IMR-90 (cell line): ENCODE measurements around the gene FAM81A. TPM values are rescaled to one million over a fixed set of nuclear protein-coding genes. Genes with fewer than 3 reads are reported as not detected.

ENCODE experiments used
- ATAC-seq: fragments of 200-7000 bp; cut with Tn5 transposase; 2 replicates; pipeline ENCODE4 v1.9.1; 2020; ENCODE audit warnings: low read depth, mild to moderate bottlenecking, moderate library complexity
- BruUV-seq: library from RNA; stranded (reverse); fragments of 400-500 nt; replicated peaks from 2 replicates; lab custom pipeline; 2021; lab: Mats Ljungman, UMichigan
- CTCF ChIA-PET: fragments of 300-600 bp; formaldehyde crosslinking; extraction: SDS; loops from one replicate; lab custom pipeline; 2021; ENCODE audit warnings: antibody characterized with exemption; lab: Yijun Ruan, JAX
- POLR2A ChIA-PET: fragments of 300-600 bp; sonication (Branson Sonifier 250); formaldehyde crosslinking; loops from one replicate; lab custom pipeline; 2022; ENCODE audit warnings: antibody characterized with exemption; ENCODE audit not compliant: unreplicated experiment; lab: Charles Lee
- DNase-seq: peaks from one replicate; pipeline ENCODE4 v3.0.0; 2013
- H2AFZ ChIP-seq: replicated peaks from 2 replicates; pipeline ENCODE3; 2013; ENCODE audit warnings: low read length, mild to moderate bottlenecking; ENCODE audit not compliant: poor library complexity
- H2AK5ac ChIP-seq: 2 replicates; pipeline ENCODE4 v1.6.1; 2013; ENCODE audit warnings: low read depth, low read length, inconsistent platforms
- H2AK9ac ChIP-seq: replicated peaks from 2 replicates; pipeline ENCODE3; 2013; ENCODE audit warnings: mild to moderate bottlenecking, low read depth, low read length, moderate library complexity; ENCODE audit not compliant: poor library complexity
- H2BK120ac ChIP-seq: 2 replicates; pipeline ENCODE4 v1.6.1; 2013; ENCODE audit warnings: low read depth, low read length, inconsistent platforms
- H2BK15ac ChIP-seq: 3 replicates; pipeline ENCODE4 v1.6.1; 2013; ENCODE audit warnings: low read depth, low read length, inconsistent platforms
- H2BK20ac ChIP-seq: 2 replicates; pipeline ENCODE4 v1.6.1; 2013; ENCODE audit warnings: low read depth, mild to moderate bottlenecking, inconsistent platforms, low read length, moderate library complexity
- H2BK5ac ChIP-seq: 2 replicates; pipeline ENCODE4 v1.6.1; 2013; ENCODE audit warnings: mild to moderate bottlenecking, low read depth, low read length, inconsistent platforms; ENCODE audit not compliant: poor library complexity, severe bottlenecking
- H3K14ac ChIP-seq: replicated peaks from 2 replicates; pipeline ENCODE4 v1.6.1; 2013; ENCODE audit warnings: low read depth, low read length, inconsistent platforms
- H3K18ac ChIP-seq: 2 replicates; pipeline ENCODE4 v1.6.1; 2013; ENCODE audit warnings: low read depth, low read length, control low read depth
- H3K23ac ChIP-seq: 2 replicates; pipeline ENCODE4 v1.6.1; 2013; ENCODE audit warnings: low read depth, low read length, inconsistent platforms
- H3K27ac ChIP-seq: 2 replicates; pipeline ENCODE4 v1.5.1; 2013; ENCODE audit warnings: mild to moderate bottlenecking, control low read depth, low read length; ENCODE audit not compliant: insufficient read depth
- H3K27me3 ChIP-seq: 2 replicates; pipeline ENCODE4 v1.6.1; 2013; ENCODE audit warnings: low read length; ENCODE audit not compliant: control insufficient read depth, insufficient read depth
- H3K36me3 ChIP-seq: 2 replicates; pipeline ENCODE4 v1.6.1; 2013; ENCODE audit warnings: low read length, mixed read lengths; ENCODE audit not compliant: control insufficient read depth, insufficient read depth
- H3K4ac ChIP-seq: 2 replicates; pipeline ENCODE4 v1.6.1; 2013; ENCODE audit warnings: low read depth, low read length, inconsistent platforms
- H3K4me1 ChIP-seq: 2 replicates; pipeline ENCODE4 v1.6.1; 2013; ENCODE audit warnings: low read length, mixed read lengths; ENCODE audit not compliant: control insufficient read depth, insufficient read depth
- H3K4me2 ChIP-seq: 2 replicates; pipeline ENCODE4 v1.6.1; 2013; ENCODE audit warnings: low read depth, mild to moderate bottlenecking, control low read depth, low read length, moderate library complexity
- H3K4me3 ChIP-seq: 2 replicates; pipeline ENCODE4 v1.5.1; 2013; ENCODE audit warnings: low read depth, mild to moderate bottlenecking, control low read depth, low read length, moderate library complexity; ENCODE audit not compliant: insufficient read depth
- H3K56ac ChIP-seq: 2 replicates; pipeline ENCODE4 v1.6.1; 2013; ENCODE audit warnings: low read length, inconsistent platforms; ENCODE audit not compliant: insufficient read depth; ENCODE audit errors: extremely low read depth
- H3K79me1 ChIP-seq, 2 experiments: 2 replicates each; pipeline ENCODE4 v1.6.1; 2013; ENCODE audit warnings: low read length in 2 of 2, inconsistent platforms in 1 of 2, low read depth in 1 of 2
- H3K9ac ChIP-seq: 2 replicates; pipeline ENCODE4 v1.6.1; 2013; ENCODE audit warnings: low read depth, low read length, control low read depth
- H3K9me1 ChIP-seq: 2 replicates; pipeline ENCODE4 v1.6.1; 2013; ENCODE audit warnings: low read length, inconsistent platforms; ENCODE audit not compliant: insufficient read depth
- H3K9me3 ChIP-seq: 2 replicates; pipeline ENCODE4 v1.6.1; 2013; ENCODE audit warnings: low read length; ENCODE audit not compliant: control insufficient read depth, insufficient read depth
- H4K20me1 ChIP-seq: 2 replicates; pipeline ENCODE4 v1.6.1; 2013; ENCODE audit warnings: low read length, inconsistent platforms; ENCODE audit not compliant: insufficient read depth
- H4K5ac ChIP-seq: 2 replicates; pipeline ENCODE4 v1.6.1; 2013; ENCODE audit warnings: mild to moderate bottlenecking, low read depth, low read length, control low read depth
- H4K8ac ChIP-seq, 2 experiments: 2 replicates each; pipeline ENCODE4 v1.6.1; 2013; ENCODE audit warnings: low read depth in 2 of 2, low read length in 2 of 2, control low read depth in 1 of 2, inconsistent platforms in 1 of 2
- H4K91ac ChIP-seq: 2 replicates; pipeline ENCODE4 v1.6.1; 2013; ENCODE audit warnings: low read depth, low read length, inconsistent platforms; ENCODE audit not compliant: insufficient read depth
- CHD1 ChIP-seq: IDR thresholded peaks from 2 replicates; pipeline ENCODE4 v1.6.1; 2012; ENCODE audit warnings: low read depth, low read length, improper control_type of control experiment
- MXI1 ChIP-seq: IDR thresholded peaks from 2 replicates; pipeline ENCODE4 v1.6.1; 2012; ENCODE audit warnings: low read depth, mild to moderate bottlenecking, low read length, moderate library complexity, borderline replicate concordance
- NFE2L2 ChIP-seq: fragments of 150-350 bp; IDR thresholded peaks from 2 replicates; pipeline ENCODE4 v1.6.1; 2016; ENCODE audit warnings: low read depth, mild to moderate bottlenecking, low read length
- POLR2A ChIP-seq: IDR thresholded peaks from 2 replicates; pipeline ENCODE4 v1.6.1; 2012; ENCODE audit warnings: mild to moderate bottlenecking, low read depth, low read length
- RAD21 ChIP-seq: IDR thresholded peaks from 2 replicates; pipeline ENCODE4 v1.6.1; 2012; ENCODE audit warnings: low read length, improper control_type of control experiment
- RCOR1 ChIP-seq: IDR thresholded peaks from 2 replicates; pipeline ENCODE4 v1.6.1; 2012; ENCODE audit warnings: mild to moderate bottlenecking, low read length, improper control_type of control experiment; ENCODE audit not compliant: insufficient replicate concordance
- SMC3 ChIP-seq: fragments of 150-350 bp; IDR thresholded peaks from 2 replicates; pipeline ENCODE4 v1.6.1; 2016; ENCODE audit warnings: low read depth, mild to moderate bottlenecking, antibody characterized with exemption, low read length, moderate library complexity
- WGBS, 2 experiments: methylation state at CpG; one replicate each; pipeline versions ENCODE4 v1.1.5 to v1.1.7; 2013; ENCODE audit warnings: missing lambda C conversion rate in 2 of 2; ENCODE audit not compliant: insufficient read length in 1 of 2; ENCODE audit errors: extremely low coverage in 2 of 2; 5-methylcytosine and 5-hydroxymethylcytosine counted together
- dilution Hi-C: fragments of 300-500 bp; cut with HindIII; formaldehyde crosslinking; loops from one replicate; pipeline ENCODE4 v1.14.3; 2018; ENCODE audit warnings: low sequenced_read_pairs; ENCODE audit not compliant: unreplicated experiment
- in situ Hi-C: fragments of 300-500 bp; cut with MboI; formaldehyde crosslinking; loops from 3 replicates; pipeline ENCODE4 v1.14.3; 2019; ENCODE audit warnings: low sequenced_read_pairs, inconsistent platforms, mixed read lengths
- intact Hi-C: fragments of 100-400 bp; cut with micrococcal nuclease; formaldehyde crosslinking; loops from 2 replicates; pipeline ENCODE4 v1.10.0; 2022
- polyA plus RNA-seq, 3 experiments: library from polyadenylated mRNA; depleted of rRNA; stranded (reverse); fragments of >200 nt; gene quantifications; 2 replicates each; pipeline ENCODE4 v1.2.3, GENCODE V29; 2012; ENCODE audit warnings: low replicate concordance in 1 of 3
- total RNA-seq: library from RNA; depleted of rRNA; stranded (reverse); fragments of >200 nt; gene quantifications from 2 replicates; pipeline ENCODE4 v1.2.3, GENCODE V29; 2012
- TF ChIP-seq, protein P1 (sequence below): fragments of 150-350 bp; IDR thresholded peaks from 2 replicates; pipeline ENCODE4 v1.6.1; 2016; ENCODE audit warnings: low read depth, mild to moderate bottlenecking, low read length, moderate library complexity, borderline replicate concordance

FAM81A gene
- total and polyA plus RNA-seq, 2 of the 4 experiments (the other 2 are of a cell fraction): not detected

DNA sequence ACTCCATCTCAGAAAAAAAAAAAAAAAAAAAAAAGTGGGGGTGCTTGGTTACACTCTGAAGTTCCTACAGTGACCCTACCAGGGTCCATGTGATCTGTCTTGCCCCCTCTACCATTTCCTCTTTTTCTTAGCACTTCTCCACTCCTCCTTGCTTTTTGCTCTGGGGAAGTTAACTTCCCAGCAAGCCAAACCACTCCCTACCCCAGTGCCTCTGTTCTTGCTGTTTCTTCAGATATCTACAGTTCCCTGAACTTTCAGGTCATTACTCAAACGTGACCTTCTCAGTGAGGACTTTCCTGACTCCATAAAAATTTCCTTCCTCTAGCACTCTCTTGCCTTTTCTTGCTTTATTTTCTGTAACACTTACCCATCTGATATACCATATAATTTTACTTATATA is 112.5 kb downstream of the FAM81A start:
- no peaks in the 10 kb centered on the region for H3K9me3 ChIP-seq
- no peak overlapping the region for H2BK5ac ChIP-seq
- no peak overlapping the region for H3K9ac ChIP-seq
- H4K8ac ChIP-seq: no peak overlapping the region
- H2BK20ac ChIP-seq: no peak overlapping the region
- H4K20me1 ChIP-seq: no peaks in the 10 kb centered on the region
- H3K18ac ChIP-seq: no peak overlapping the region
- H4K91ac ChIP-seq: no peak overlapping the region
- H3K14ac ChIP-seq: no peak overlapping the region
- H3K9me1 ChIP-seq: no peaks in the 10 kb centered on the region
- H2BK120ac ChIP-seq: no peak overlapping the region
- ATAC-seq (no peak), DNase-seq (no peak)
- no peak overlapping the region for H3K23ac ChIP-seq
- H3K4me2 ChIP-seq: no peak overlapping the region
- H3K4me3 ChIP-seq: no peak overlapping the region
- POLR2A ChIA-PET: no interaction called here
- no TSS peak for BruUV-seq
- H3K27ac ChIP-seq: no peak overlapping the region
- H2BK15ac ChIP-seq: no peak overlapping the region
- H3K27me3 ChIP-seq: peaks cover 19% of the 10 kb centered on the region
- H2AK9ac ChIP-seq: no peak overlapping the region
- in situ Hi-C loops: no loop called here
- no peak overlapping the region for H4K5ac ChIP-seq
- H3K79me1 ChIP-seq: no peaks in the 10 kb centered on the region
- no peaks in the 10 kb centered on the region for H3K36me3 ChIP-seq
- H3K4me1 ChIP-seq: no peaks in the 10 kb centered on the region
- no peak overlapping the region for H2AK5ac ChIP-seq
- H2AFZ ChIP-seq: no peak overlapping the region
- intact Hi-C loops: no loop called here
- CTCF ChIA-PET: interaction anchor here (2.0 kb wide), 1 partner anchor 18 kb away, joined by 6 read pairs; no protein-coding TSS in a partner anchor
- dilution Hi-C loops: no loop called here
- TF ChIP-seq CHD1 (no peak), RCOR1 (no peak), NFE2L2 (no peak), RAD21 (no peak), MXI1 (no peak), POLR2A (no peak), SMC3 (no peak)
- TF ChIP-seq, protein P1, sequence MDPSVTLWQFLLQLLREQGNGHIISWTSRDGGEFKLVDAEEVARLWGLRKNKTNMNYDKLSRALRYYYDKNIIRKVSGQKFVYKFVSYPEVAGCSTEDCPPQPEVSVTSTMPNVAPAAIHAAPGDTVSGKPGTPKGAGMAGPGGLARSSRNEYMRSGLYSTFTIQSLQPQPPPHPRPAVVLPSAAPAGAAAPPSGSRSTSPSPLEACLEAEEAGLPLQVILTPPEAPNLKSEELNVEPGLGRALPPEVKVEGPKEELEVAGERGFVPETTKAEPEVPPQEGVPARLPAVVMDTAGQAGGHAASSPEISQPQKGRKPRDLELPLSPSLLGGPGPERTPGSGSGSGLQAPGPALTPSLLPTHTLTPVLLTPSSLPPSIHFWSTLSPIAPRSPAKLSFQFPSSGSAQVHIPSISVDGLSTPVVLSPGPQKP: no peak
- 14% methylated on average over 1 of the region's 1 CpG; no CpG with 5 or more reads in 1 of the 2 experiments for WGBS, 2 experiments
- no peak overlapping the region for H3K56ac ChIP-seq
- no peak overlapping the region for H3K4ac ChIP-seq
